ENCODE measurements around the gene CHIC1. TPM values are rescaled to one million over a fixed set of nuclear protein-coding genes. Genes with fewer than 3 reads are reported as not detected.

CHIC1 gene
- total RNA-seq, 2 experiments from 2014 or later: 4.5 to 4.8 TPM

- POLR2A ChIA-PET: no interaction called here
- Histone ChIP-seq H3K9me3 (ENCODE audit: low read length) (no peaks in the 10 kb centered on the region), H3K4me1 (ENCODE audit: insufficient read depth, low read length, poor library complexity, severe bottlenecking) (peaks cover 11% of the 10 kb centered on the region), H4K20me1 (ENCODE audit: insufficient read depth, low read length) (no peaks in the 10 kb centered on the region), H3K79me2 (ENCODE audit: insufficient read depth, low read depth, low read length) (no peaks in the 10 kb centered on the region; the same call in 1 of the 2 replicates), H2AFZ (ENCODE audit: low read length) (peak overlapping the region; percentile 98; the same call in 1 of the 2 replicates), H3K36me3 (ENCODE audit: insufficient read depth, low read length) (no peaks in the 10 kb centered on the region), H3K9me2 (ENCODE audit: insufficient read depth, low read length) (no peaks in the 10 kb centered on the region), H3K27ac (ENCODE audit: low read depth, low read length, poor library complexity, severe bottlenecking) (no peak overlapping the region), H3K4me2 (ENCODE audit: low read length) (peak overlapping the region; percentile 89), H3K4me3 (ENCODE audit: low read depth, low read length, poor library complexity, severe bottlenecking) (peak overlapping the region; percentile 84)
- TF ChIP-seq CTCF (conservative IDR thresholded peaks at IDR 0.05; ENCODE audit: low read length) (no peak), EZH2phosphoT487 (IDR thresholded peaks at IDR 0.05; ENCODE audit: borderline replicate concordance, low read depth, low read length) (no peak)
- intact Hi-C loops (cut with micrococcal nuclease; ENCODE audit: unreplicated experiment): loop anchor here (5.0 kb wide), 1 partner anchor 380 kb away; no protein-coding TSS in a partner anchor
- DNase-seq (ENCODE audit: low spot score): no peak
- BruUV-seq (replicated peaks): TSS peak; percentile 79
- CTCF ChIA-PET (ENCODE audit: unreplicated experiment): no interaction called here
Observed at GRCh38 chrX:73561801-73562200, 1.2 kb upstream of the CHIC1 start.

GRCh38 chrX:73562458-73562857, 539 bp upstream of the CHIC1 start:
- Histone ChIP-seq H3K9me3 (ENCODE audit: low read length) (no peaks in the 10 kb centered on the region), H3K36me3 (ENCODE audit: insufficient read depth, low read length) (no peaks in the 10 kb centered on the region), H4K20me1 (ENCODE audit: insufficient read depth, low read length) (no peaks in the 10 kb centered on the region), H3K79me2 (ENCODE audit: insufficient read depth, low read depth, low read length) (no peaks in the 10 kb centered on the region; the same call in 1 of the 2 replicates), H3K4me1 (ENCODE audit: insufficient read depth, low read length, poor library complexity, severe bottlenecking) (peaks cover 11% of the 10 kb centered on the region), H2AFZ (ENCODE audit: low read length) (peak overlapping the region; percentile 98), H3K4me2 (ENCODE audit: low read length) (peak overlapping the region; percentile 89), H3K9me2 (ENCODE audit: insufficient read depth, low read length) (no peaks in the 10 kb centered on the region), H3K27ac (ENCODE audit: low read depth, low read length, poor library complexity, severe bottlenecking) (peak overlapping the region; percentile 28), H3K4me3 (ENCODE audit: low read depth, low read length, poor library complexity, severe bottlenecking) (peak overlapping the region; percentile 84)
- BruUV-seq (replicated peaks): no TSS peak
- CTCF ChIA-PET (ENCODE audit: unreplicated experiment): no interaction called here
- intact Hi-C loops (cut with micrococcal nuclease; ENCODE audit: unreplicated experiment): loop anchor here (5.0 kb wide), 1 partner anchor 380 kb away; no protein-coding TSS in a partner anchor
- POLR2A ChIA-PET: no interaction called here
- no peak for TF ChIP-seq CTCF (conservative IDR thresholded peaks at IDR 0.05; ENCODE audit: low read length)
- no peak for TF ChIP-seq EZH2phosphoT487 (IDR thresholded peaks at IDR 0.05; ENCODE audit: borderline replicate concordance, low read depth, low read length)
- DNase-seq (ENCODE audit: low spot score): peak; percentile 0

- DNase-seq (ENCODE audit: low spot score): no peak
- Histone ChIP-seq H3K27ac (ENCODE audit: low read depth, low read length, poor library complexity, severe bottlenecking) (peak overlapping the region; percentile 67), H3K4me3 (ENCODE audit: low read depth, low read length, poor library complexity, severe bottlenecking) (peak overlapping the region; percentile 84), H3K9me2 (ENCODE audit: insufficient read depth, low read length) (no peaks in the 10 kb centered on the region), H3K36me3 (ENCODE audit: insufficient read depth, low read length) (no peaks in the 10 kb centered on the region), H2AFZ (ENCODE audit: low read length) (peak overlapping the region; percentile 91), H3K9me3 (ENCODE audit: low read length) (no peaks in the 10 kb centered on the region), H4K20me1 (ENCODE audit: insufficient read depth, low read length) (no peaks in the 10 kb centered on the region), H3K4me1 (ENCODE audit: insufficient read depth, low read length, poor library complexity, severe bottlenecking) (peaks cover 11% of the 10 kb centered on the region), H3K79me2 (ENCODE audit: insufficient read depth, low read depth, low read length) (no peaks in the 10 kb centered on the region; the same call in 1 of the 2 replicates), H3K4me2 (ENCODE audit: low read length) (peak overlapping the region; percentile 78)
- BruUV-seq (replicated peaks): no TSS peak
- intact Hi-C loops (cut with micrococcal nuclease; ENCODE audit: unreplicated experiment): loop anchor here (5.0 kb wide), 1 partner anchor 379 kb away; no protein-coding TSS in a partner anchor
- ChIA-PET POLR2A (no interaction called here), CTCF (ENCODE audit: unreplicated experiment) (no interaction called here)
- TF ChIP-seq CTCF (conservative IDR thresholded peaks at IDR 0.05; ENCODE audit: low read length) (no peak), EZH2phosphoT487 (IDR thresholded peaks at IDR 0.05; ENCODE audit: borderline replicate concordance, low read depth, low read length) (no peak)
Observed at GRCh38 chrX:73563738-73564068, 706 bp downstream of the CHIC1 start.
